ENCODE data around the gene PLA2G15.
A peak's percentile ranks its signal among the peaks of the same experiment; 100 is the strongest.

PLA2G15 gene, protein sequence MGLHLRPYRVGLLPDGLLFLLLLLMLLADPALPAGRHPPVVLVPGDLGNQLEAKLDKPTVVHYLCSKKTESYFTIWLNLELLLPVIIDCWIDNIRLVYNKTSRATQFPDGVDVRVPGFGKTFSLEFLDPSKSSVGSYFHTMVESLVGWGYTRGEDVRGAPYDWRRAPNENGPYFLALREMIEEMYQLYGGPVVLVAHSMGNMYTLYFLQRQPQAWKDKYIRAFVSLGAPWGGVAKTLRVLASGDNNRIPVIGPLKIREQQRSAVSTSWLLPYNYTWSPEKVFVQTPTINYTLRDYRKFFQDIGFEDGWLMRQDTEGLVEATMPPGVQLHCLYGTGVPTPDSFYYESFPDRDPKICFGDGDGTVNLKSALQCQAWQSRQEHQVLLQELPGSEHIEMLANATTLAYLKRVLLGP

DNA sequence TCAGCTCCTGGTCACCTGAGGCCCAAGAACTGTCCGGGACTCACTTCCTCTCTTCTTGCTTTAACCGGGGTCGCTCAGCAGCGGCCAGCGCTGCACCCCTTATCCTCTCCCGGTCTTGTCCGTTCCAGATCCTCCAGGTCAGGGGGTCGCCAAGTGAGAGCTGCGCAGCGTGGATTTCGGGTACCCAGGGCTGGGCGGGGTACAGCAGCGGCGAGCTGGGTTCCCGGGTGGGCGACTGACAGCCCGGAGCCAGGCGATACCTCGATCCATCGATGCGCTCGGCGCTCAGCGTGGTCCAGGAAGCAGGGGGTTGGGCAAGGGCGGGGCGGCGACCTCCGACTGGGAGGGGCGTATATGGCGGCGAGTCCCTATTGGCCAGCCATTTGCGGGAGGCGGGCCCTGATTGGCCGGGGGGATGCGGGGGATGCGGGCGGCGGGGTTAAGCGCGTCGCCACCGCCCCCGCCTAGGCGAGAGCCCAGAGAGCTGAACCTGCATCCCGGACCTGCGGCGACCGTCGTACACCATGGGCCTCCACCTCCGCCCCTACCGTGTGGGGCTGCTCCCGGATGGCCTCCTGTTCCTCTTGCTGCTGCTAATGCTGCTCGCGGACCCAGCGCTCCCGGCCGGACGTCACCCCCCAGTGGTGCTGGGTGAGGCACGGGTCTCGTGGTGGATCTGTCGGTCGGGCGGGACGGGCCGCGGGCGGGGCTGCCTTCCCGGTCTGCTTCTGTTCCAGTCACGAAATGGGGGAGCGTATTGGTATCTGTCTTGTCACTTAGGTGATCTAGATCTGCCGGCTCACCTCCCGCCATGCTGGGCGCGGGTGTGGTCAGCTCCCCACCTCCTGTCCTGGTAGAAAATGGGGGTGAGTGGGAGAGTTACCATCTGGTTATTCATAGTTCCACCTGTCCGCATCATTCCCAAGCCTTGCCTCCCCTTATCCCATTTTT is at the start of gene PLA2G15:
TSS of gene PLA2G15 (plus strand) at position 471 of the 951 bp plus-strand sequence. CDS start at position 525, 54 bp downstream.
- DNase-seq: peak; percentile 87

DNA sequence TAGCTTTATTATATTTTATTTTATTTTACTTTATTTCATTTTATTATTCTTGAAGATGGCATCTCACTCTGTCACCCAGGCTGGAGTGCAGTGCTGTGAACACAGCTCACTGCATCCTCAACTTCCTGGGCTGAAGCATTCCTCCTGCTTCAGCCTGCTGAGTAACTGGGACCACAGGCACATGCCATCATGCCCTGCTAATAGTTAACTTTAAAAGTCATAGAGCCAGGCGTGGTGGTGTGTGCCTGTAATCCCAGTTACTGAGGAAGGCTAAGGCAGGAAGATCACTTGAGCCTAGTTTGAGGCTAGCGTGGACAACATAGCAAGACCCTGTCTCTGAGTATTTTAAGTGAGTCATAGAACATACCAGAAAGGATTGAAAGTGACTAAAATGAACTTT is 47.9 kb upstream of the PLA2G15 start:
- no peak for DNase-seq

DNA sequence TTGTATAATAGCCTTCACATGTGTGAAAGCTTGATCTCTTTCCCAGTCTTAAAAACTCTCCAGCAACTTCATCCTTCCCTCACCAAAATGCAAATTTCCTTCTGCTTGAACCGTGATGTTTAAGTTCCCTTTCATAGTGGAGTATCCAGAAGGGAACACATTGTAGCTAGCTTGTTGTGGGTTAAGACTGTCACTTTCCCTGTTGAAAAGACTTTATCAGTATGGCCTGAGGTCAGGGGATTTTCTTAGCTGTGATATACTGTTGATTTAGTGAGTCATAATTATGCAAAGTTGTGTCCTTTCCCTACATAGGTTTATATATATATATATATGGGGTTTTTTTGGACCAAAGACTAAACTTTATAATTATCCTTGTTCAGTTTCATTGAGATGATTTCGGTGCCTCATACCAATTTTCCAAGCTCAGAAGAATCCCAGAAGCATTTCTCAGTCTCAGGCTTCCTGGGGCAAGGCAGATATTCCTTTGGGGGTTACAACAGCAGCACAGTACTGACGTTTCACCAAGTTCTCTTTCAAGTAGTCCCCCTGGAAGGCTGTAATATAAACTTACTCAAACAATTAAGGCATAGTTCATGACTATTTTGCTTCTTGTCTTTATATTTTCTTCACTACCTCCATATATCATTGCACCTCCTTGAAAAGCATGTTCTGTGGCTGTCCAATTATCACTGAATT is 44.9 kb upstream of the PLA2G15 start:
- DNase-seq: no peak

DNA sequence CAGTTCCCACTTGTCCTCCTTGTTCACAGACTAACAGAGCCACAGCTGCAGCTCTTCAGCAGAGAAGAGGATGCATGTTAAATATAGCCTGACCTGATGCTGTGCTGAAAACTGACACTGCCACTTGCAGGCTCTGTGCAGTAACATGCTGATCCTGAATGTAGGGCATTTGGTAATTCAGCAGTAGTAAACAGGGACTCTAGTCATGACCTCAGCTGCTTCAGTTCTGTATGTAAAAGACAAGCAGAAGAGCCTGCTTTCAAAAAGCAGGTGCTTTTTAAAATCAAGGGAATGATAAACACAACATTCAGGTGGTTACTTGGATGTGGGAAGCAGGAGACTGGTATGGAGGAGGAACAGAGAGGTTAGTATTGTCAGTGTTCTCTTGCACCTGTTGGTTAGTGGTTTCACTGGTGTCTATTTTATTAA is 43.1 kb upstream of the PLA2G15 start:
- peak; percentile 52 for DNase-seq

DNA sequence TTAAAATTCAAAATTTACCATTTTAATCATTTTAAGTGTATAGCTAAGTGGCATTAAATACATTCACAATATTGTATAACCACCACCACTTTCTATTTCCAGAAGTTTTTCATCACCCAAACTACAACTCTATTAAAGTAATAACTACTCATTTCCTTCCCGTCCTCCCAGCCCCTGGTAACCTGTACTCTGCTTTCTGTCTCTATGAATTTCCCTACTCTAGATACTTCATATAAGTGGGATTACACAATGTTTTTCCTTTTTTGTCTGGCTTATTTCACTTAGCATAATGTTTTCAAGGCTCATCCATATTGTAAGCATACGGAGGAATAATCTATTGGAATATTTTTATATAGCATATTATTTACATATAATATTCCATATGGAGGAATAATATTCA is 38.9 kb upstream of the PLA2G15 start:
- DNase-seq: no peak

DNA sequence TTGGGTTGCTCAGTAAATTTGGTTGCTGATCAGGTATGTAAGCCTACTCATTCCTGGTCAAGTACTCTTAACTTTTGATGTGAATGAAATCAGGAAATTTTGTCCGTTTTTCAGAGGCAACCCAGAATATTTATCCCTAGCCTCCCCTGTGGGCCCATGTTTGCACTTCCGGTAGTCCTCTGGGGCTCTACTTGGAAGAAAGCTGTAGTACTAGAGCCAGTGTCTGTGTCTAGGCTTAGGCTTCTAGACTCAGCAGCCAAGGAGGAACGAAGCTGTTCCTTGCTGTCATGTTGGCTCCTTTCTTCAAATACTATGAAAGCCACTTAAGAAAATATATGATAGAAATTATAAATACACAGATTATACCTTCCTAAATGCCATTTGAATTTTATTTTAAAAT is 30.4 kb upstream of the PLA2G15 start:
- no peak for DNase-seq

DNA sequence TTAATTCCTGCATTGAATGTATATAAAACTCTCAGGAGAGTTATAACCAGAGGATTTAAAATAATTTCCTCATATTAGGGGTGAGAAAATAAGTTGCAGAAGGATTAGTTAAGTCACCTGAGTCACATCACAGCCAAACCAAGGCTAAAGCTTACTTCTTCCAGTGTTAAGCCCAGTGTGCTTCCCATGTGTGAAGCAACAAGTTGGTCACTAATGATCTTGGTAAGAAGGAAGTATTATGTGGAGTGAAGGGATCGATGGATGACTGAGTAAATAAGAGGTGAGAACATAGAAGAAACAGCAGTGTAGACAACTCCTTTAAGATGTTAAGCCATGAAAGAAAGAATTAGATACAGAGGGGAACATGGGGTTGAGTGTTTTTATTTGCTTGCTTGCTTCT is 29.9 kb upstream of the PLA2G15 start:
- no peak for DNase-seq

DNA sequence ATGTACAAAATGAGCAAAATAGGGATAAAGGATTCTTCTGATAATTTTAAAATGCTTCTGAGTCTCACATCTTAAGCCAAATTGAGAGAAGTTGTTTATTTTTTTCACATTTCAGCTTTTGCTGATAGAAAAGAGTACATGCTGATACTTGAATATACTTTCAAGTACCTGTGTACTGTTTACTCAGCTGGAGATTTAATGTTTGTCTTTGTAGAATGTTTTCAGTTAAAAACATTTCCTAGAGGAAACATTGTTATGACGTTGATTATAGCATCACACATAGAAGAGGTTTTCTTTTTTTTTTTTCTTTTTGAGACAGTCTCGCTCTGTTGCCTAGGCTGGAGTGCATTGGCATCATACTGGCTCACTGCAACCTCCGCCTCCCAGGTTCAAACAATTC is 28.9 kb upstream of the PLA2G15 start:
- no peak for DNase-seq

DNA sequence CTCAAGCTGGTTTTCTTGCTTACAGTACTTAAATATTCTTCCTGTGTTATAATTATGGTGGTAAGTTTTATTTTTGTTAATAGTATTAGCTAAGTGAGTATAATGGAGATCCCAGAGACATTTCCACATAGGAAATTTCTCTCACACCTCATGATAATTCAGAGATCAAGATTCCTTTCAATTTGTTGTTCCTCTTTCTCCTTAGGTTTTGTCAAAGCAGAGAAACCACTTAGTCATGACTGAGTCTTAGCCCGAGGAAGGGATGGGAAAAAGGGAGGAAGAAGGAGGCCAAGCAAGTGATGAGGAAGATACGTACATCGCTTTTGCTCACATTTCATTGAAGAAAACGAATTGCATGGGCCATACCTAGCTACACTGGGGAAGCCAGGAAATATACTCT is 27.7 kb upstream of the PLA2G15 start:
- no peak for DNase-seq

DNA sequence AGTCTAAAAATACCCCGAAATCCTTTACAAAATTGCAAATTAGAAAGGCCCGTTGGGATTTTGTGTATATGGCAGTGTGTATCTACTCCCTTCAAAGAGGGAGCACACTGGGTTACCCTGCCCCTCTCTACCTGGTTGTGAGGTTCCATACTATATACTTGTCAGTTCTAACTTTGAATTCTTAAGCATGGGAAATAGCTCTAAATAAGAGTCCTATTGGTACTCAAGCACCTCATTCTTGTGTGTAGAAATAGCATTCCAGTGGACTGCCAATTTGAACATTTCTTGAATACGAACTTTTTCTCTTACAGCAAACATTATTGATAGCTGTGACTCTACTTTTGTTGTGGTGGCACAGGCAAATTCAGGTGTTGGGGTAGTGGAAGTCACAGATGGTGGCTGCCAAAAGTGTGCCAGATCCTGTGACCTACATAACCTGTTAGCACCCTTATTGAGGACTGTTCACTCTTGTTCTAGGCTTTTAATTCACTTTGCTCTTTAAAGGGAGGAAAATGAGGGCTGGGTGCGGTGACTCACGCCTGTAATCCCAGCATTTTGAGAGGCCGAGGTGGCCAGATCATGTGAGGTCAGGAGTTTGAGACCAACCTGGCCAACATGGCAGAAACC is 25.3 kb upstream of the PLA2G15 start:
- DNase-seq: no peak

DNA sequence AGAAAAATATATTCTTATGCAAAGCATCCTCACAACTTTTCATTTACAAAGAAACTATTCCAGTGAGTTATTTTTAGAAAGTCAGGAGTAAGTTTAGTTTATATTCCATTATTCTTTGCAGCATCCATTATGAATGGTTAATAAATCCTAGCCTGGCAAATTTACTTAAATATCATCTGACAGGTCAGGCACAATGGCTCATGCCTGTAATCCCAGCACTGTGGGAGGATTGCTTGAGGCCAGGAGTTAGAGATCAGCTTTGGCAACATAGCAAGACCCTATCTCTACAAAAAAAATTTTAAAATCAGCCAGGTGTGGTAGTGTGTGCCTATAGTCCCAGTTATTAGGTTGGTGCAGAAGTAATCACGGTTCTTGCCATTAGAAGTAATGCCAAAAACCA is 22.1 kb upstream of the PLA2G15 start:
- no peak for DNase-seq

DNA sequence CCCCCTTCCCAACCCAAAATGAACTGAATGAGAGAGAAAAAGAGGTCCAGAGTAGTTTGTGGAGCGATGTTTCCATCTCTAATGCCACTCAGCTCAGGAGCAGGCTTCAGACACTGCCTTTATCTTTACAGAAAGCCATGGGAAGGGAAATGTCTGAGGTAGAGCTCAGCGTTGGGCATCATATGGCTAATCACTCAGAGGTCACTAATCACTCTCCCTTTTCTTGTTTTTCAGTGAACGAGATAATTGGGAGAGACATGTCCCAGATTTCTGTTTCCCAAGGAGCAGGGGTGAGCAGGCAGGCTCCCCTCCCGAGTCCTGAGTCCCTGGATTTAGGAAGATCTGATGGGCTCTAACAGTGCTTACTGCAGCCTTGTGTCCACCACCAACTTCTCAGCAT is 19.1 kb upstream of the PLA2G15 start:
- DNase-seq: no peak

DNA sequence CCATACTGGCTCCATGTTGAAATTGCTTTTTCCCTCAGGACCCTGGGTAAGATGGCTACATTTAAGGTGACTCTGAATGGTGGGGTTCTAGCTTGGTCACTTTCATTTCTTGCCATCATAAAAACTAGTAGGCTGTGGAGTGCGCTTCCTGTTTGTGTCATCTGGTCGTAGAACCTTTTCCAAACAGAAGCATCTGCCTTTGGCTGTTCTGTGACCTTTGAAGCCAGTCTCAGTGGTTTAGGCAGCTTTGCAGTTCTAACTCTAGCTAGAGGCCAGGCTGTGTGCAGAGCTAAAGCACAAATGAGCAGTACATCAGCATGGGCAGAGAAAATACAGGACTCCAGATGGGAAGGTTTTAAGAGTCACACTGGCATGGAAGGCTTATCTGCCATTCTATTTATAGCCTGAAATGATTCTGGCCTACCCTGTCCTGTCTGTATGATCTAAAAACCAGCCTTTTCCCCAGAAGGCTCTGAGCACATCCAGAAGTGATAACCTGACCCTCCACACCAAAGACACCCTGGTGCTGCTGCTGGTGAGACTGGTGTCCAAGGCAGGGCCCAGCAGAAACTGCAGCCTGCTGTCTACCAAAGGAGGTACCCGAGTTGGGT is 17.9 kb upstream of the PLA2G15 start:
- no peak for DNase-seq

DNA sequence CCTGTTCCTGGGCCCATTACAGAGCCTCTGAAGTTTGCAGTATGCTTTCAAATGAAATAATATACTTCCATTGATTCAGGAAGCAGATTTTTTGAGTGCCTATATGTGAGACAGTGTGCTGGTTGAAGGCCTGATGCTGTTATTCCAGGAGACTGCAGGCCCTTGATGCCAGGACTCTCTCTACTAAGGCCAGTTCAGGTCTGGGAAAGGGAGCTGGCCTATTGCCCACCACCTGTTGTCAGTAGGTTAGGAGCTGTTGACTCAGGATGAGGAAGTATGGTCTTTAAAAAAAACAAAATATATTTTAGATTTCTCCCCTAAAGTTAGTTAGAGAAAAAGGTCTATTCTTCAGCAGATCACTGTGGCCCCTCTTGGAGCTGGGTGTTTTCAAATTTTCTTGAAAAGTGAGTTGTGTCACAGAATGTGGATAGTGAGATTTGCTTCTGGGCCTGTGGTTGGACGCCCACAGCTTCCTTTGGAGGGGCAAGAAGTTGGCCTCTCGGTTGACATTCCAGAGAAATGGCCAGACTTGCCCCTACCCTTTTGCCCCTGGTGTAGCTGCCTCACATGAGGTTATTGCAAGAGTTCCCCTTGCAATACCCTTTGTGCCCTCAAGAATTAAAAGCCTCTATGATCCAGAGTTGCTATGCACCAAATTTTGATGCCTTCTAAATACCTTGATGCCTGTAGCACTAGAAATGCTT is 17.2 kb upstream of the PLA2G15 start:
- DNase-seq: no peak

DNA sequence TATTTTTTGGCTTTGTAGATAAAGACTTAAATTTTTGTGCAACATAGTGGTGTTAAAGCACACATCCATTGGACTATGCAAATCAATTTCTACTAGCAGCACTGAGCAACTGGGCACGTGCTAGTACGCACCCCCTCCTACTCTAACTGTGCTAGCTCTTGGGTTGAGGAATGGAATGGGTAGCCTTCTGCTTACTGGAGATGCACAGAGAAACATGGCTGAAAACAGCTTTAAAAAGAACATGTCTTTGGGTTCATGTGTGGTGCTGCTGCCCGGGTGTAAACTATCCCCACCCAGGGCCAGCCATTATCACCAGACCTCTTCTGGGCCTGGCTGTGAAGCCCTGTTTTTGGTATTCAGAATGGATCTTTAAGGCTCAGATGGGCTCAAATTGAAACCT is 16.5 kb upstream of the PLA2G15 start:
- DNase-seq: no peak

DNA sequence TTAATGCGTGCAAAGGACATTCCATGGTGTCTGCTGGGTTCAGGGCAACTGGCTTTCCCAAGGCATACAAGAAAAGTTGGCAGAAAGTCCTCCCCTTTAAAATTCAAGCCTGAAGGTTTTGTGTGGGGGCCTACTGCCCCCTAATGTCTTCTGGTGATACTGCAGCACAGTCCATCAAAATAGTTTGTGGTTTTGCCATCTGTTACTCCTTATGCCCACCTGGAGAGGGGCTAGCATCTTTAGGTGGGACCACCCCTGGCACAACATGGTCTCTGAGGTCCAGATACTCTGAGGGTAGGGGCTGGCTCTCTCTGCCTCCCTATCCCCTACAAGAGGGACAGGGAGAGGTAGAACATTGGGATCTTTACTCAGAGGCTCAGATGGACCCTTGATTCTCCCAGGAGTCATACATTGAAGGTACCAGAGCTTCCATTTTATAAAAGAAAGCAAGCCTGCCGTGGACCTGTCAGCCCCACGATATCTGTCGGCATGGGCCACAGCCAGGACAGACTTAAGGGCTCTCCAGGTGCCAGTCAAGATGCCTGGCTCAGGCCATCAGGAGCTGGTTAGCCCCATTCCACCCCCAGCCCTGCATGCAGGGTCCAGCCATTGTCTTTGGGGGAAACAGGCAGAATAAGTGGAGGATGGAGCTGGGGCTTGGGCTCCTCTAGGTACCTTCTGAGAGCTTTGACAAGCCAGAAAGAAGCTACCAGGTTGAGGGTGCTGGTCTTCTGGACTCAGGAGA is 15.6 kb upstream of the PLA2G15 start:
- peak; percentile 30 for DNase-seq

DNA sequence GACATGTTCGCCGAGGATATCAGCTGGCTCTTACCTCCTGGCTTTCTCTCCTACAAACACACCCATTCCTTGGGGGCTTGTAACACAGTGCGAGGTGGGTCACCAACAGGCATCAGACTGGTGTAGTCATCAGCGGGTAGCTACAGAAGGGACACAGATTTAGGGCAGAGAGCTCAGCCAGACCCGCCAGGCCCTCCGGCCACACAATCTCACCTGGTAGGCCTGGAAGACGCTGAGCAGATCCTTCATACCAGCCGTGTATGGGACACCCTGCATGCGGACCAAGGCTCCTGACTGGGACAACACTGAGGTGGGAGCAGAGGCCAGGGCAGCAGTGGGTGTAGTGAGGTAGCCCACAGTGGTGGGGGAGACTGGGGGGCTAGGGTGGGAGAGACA is 15.0 kb upstream of the PLA2G15 start:
- DNase-seq: no peak

DNA sequence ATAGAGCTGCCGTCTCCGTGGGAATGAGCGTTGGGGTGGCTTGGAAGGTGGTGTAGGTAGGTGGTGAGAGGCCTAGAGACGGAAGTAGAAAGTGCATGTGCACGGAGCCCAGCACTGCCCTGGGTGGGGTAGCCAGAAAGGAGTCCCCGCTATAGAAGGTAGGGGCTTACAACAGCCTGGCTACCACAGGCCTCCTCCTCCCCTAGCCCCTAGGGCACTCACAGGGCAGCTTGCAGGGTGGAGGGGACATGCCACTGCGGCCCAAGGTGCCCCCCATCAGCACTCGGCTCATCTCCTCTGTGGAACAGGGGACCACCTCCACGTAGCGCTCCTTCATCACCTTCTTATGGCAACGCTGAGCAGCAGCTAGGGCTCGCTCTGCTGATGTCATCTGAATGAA is 14.2 kb upstream of the PLA2G15 start:
- DNase-seq: no peak

DNA sequence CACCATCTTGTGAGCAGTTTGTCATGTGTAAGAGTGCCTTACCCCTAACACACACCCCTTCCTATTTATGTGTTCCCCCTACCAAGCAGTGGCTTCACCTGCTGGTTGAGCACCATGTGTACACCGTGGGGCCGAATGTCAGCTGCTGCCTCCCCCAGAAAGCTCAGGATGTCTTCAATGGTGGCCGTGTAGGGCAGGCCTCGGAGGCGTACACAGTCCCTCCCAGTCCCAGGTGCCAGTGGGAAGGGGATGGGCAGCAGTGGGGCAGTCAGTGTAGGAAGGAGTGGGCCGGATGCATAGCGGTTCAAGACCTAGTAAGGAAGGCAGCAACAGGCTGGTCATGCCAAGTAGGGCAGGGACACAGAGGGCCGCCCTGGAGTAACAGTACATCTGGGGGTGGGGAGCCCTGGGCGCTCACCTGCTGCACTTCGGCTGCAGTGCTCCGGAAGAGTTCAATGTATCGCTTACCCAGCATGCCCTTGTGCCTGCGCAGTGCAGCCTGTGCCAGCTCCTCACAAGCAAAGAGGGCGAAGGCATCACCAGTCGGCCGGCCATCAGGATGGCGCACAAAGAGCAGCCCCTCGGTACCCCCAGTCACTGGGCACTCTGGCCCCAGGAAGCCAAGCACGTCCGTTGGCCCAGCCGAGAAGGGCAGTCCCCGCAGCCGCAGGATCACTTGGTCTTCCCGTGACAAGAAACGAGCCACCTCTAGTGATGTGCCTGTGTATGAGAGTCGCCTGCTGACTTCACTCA is 13.6 kb upstream of the PLA2G15 start:
- DNase-seq: no peak

DNA sequence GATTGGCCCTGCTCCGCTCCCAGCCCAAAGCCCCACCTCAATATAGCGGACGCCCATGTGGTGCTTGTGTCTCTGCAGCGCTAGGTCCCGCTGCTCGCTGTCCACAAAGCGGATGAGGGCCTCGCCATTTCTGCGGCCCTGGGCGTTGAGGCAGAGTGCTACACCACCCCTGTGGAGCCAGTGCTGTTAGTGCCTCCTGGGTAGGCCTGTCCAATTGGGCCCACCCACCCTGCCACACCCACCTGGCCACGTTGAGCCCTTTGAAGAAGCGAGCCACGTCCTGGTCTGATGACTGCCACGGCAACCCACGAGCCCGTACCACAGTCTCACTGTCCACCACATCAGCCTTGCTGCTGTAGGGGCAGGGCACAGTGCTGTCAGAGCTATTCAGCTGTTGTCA is 12.8 kb upstream of the PLA2G15 start:
- DNase-seq: no peak
